ENCODE results near the gene TRAPPC3L. TPM values are rescaled to one million over a fixed set of nuclear protein-coding genes. Genes with fewer than 3 reads are reported as not detected.

Gene TRAPPC3L
- total and polyA plus RNA-seq, 2 experiments from 2014 or later, result not detected

- Histone ChIP-seq H3K27ac (no peak overlapping the region), H3K4me3 (no peak overlapping the region), H3K9me3 (ENCODE audit: low read depth) (no peaks in the 10 kb centered on the region), H3K4me1 (ENCODE audit: low read depth) (peaks cover 9% of the 10 kb centered on the region), H3K27me3 (no peaks in the 10 kb centered on the region), H3K36me3 (peaks cover 31% of the 10 kb centered on the region)
- no peak for DNase-seq (ENCODE audit: low read depth in 1 of 2, low spot score in 1 of 2)
- no peak for TF ChIP-seq CTCF (IDR thresholded peaks at IDR 0.05; ENCODE audit: low read depth, low read length)
These were observed 32.9 kb upstream of the TRAPPC3L start for GRCh38 chr6:116578335-116578734.

- Histone ChIP-seq H3K27me3 (no peaks in the 10 kb centered on the region), H3K27ac (no peak overlapping the region), H3K4me1 (ENCODE audit: low read depth) (peaks cover 11% of the 10 kb centered on the region), H3K36me3 (peaks cover 28% of the 10 kb centered on the region), H3K4me3 (no peak overlapping the region), H3K9me3 (ENCODE audit: low read depth) (no peaks in the 10 kb centered on the region)
- no peak for TF ChIP-seq CTCF (IDR thresholded peaks at IDR 0.05; ENCODE audit: low read depth, low read length)
- no peak for DNase-seq (ENCODE audit: low read depth in 1 of 2, low spot score in 1 of 2)
These were observed 32.0 kb upstream of the TRAPPC3L start for GRCh38 chr6:116577486-116577885.

- peaks cover 14% of the 10 kb centered on the region for H3K36me3 ChIP-seq
- H3K9me3 ChIP-seq (ENCODE audit: low read depth), result no peaks in the 10 kb centered on the region
- H3K27me3 ChIP-seq, result no peaks in the 10 kb centered on the region
- DNase-seq (ENCODE audit: low read depth in 1 of 2, low spot score in 1 of 2), result no peak
- no peak overlapping the region for H3K27ac ChIP-seq
- H3K4me3 ChIP-seq, result no peak overlapping the region
- peaks cover 11% of the 10 kb centered on the region for H3K4me1 ChIP-seq (ENCODE audit: low read depth)
- no peak for TF ChIP-seq CTCF (IDR thresholded peaks at IDR 0.05; ENCODE audit: low read depth, low read length)
These were observed 29.7 kb upstream of the TRAPPC3L start for GRCh38 chr6:116575227-116575626.

GRCh38 chr6:116572162-116572561 is 26.7 kb upstream of the TRAPPC3L start:
- Histone ChIP-seq H3K9me3 (ENCODE audit: low read depth) (no peaks in the 10 kb centered on the region), H3K4me3 (peak overlapping the region; percentile 61), H3K27me3 (no peaks in the 10 kb centered on the region), H3K36me3 (peaks cover 4% of the 10 kb centered on the region), H3K4me1 (ENCODE audit: low read depth) (peaks cover 10% of the 10 kb centered on the region), H3K27ac (peak overlapping the region; percentile 83)
- peak; percentile 45 to 63 for DNase-seq (ENCODE audit: low read depth in 1 of 2, low spot score in 1 of 2)
- TF ChIP-seq CTCF (IDR thresholded peaks at IDR 0.05; ENCODE audit: low read depth, low read length), result no peak

- Histone ChIP-seq H3K4me3 (peak overlapping the region; percentile 61), H3K4me1 (ENCODE audit: low read depth) (peaks cover 10% of the 10 kb centered on the region), H3K9me3 (ENCODE audit: low read depth) (no peaks in the 10 kb centered on the region), H3K27ac (peak overlapping the region; percentile 83), H3K36me3 (peaks cover 4% of the 10 kb centered on the region), H3K27me3 (no peaks in the 10 kb centered on the region)
- no peak for TF ChIP-seq CTCF (IDR thresholded peaks at IDR 0.05; ENCODE audit: low read depth, low read length)
- DNase-seq (ENCODE audit: low read depth in 1 of 2, low spot score in 1 of 2), result no peak
These were observed 26.2 kb upstream of the TRAPPC3L start for GRCh38 chr6:116571683-116572000.
